HG02885 (cell line): Measurements from ENCODE around the gene ACSF2.

Source experiments
- ATAC-seq: cut with Tn5 transposase; IDR thresholded peaks from one replicate; pipeline ENCODE4 v1.9.1; 2021; ENCODE audit warnings: mild to moderate bottlenecking; ENCODE audit not compliant: unreplicated experiment, poor library complexity

Gene ACSF2

GRCh38 chr17:50432125-50432762 is 6.2 kb downstream of the ACSF2 start:
- no peak for ATAC-seq

GRCh38 chr17:50437409-50437808 is 11.4 kb downstream of the ACSF2 start:
- ATAC-seq = no peak

- no peak for ATAC-seq
Observed at GRCh38 chr17:50439008-50439407, 13.0 kb downstream of the ACSF2 start.

DNA sequence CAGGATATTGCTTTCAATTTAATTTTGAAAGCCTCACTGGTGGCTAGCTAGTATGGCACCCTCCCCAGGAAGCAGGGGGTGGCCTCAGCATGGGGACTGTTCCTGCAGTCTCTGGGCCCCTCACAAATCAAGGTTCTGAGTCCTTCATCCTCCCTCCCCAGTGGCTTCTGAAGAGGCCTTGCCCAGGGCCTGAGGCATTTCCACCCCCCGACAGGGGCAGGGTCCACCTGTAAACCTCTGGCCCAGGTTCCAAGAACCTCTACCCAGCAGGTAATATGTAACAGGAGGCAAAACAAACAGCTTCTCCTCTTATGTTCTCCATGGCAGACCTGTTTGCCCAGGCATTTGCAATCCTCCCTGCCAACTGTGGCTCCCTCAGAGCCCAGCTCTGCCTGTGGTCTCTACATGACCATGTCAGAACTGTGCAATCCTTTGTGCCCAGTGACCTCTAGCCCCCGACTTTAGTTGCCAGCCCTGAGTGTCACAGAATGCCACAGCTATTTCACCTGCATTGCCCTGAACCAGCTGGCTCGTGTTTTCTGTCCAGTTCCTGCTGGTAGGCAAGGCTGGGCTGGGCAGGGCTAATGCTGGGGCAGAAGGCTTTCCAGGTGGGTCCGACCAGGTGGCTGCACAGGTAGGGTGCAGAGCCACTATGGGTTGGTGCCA is 14.3 kb downstream of the ACSF2 start:
- ATAC-seq = no peak

DNA sequence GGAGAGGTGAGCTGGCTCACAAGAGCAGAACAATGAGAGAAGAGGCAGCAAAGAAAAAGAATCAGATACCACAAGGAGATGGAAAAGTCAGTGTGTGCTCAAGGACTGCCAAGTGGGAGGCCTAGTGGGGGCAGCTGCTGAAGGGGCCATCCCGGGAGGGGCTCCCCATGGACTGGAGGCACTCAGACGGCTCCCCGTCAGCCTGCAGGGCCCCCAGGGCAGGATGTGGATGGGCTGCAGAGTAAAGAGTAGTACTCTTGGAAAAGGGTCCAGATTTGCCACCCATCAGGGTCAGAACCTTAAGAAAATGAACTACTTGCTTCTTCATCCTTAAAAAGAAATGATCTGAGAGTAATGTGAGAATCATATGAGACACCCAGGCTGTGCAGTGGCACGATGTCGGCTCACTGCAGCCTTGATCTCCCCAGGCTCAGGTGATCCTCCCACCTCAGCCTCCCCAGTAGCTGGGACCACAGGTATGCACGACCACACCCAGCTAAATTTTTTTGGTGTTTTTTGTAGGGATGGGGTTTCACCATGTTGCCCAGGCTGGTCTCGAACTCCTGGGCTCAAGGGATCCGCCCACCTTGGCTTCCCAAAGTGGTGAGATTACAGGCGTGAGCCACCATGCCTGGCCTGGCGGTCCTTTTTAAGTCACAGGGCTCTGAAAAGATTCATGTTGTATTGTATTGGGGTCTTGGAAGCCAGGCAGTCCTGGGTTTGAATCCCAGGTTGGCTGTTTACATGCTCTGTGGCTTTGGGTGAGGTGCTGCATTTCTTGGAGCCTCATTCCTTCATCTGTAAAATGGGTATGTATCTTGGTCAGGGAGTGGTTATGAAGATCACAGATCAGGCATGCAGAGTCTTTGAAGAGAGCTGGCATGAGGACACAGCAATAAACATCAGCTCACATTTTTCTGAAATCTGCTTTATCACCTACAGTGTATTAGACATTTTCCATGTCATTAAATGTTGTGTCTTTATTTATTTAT is 15.1 kb downstream of the ACSF2 start:
- ATAC-seq = no peak

GRCh38 chr17:50443505-50443974 is 17.5 kb downstream of the ACSF2 start:
- ATAC-seq = no peak

DNA sequence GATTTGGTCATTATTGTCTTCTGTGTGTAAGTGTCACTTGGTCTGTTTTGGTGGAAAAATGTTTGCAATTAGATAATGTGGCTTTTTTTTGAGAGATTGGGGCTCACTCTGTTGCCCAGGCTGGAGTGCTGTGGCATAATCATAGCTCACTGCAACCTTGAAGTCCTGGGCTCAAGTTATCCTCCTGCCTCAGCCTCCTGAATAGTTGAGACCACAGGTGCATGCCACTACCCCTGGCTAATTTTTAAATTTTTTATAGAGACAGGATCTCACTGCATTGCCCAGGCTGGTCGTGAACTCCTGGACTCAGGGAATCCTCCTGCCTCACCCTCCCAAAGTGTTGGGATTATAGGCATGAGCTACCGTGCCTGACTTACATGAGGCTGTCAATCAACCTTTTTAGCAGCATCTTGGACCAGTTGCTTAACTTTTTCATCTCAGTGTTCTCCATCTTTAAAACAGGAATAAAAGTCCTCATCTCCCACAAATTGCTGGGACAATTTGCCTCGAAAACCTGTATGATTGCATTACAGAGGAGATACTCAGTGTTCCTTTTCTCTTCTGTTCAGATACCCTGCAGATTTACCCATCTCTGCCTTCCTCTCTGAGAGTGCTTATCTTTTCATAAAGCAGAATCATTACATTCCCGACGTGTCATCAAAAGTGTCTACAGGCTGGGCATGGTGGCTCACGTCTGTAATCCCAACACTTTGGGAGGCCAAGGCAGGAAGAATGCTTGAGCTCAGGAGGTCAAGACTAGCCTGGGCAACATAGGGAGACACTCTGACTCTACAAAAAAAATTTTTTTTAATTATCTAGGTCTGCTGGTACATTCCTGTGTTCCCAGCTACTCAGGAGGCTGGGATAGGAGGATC is 19.1 kb downstream of the ACSF2 start:
- no peak for ATAC-seq

DNA sequence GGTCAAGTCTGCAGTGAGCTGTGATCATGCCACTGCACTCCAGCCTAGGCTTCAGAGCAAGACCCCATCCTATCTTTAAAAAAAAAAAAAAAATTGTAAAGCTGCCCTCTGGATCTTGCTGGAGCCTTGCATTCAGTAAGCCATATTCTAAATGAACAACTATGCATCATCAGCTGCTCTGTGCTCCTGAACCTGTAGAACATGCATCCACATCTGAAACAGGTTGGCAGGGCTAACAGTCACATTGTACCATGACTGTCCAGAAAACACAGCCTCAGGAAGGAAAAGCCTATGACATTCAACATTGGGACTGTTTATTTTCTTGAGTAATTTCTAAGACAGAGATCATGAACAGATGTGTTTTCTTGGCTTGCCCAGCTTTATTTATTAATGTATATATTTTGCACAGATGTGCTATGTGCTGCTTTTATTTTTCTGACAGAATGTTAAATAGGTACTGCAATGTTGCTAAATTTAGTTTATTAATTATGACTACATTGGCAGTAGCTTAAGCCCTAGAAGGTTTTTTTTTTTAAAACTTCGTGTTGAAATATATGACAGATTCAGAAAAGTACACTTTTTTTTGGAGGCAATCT is 19.8 kb downstream of the ACSF2 start:
- no peak for ATAC-seq

GRCh38 chr17:50447870-50448595 is 22.0 kb downstream of the ACSF2 start:
- ATAC-seq = no peak

DNA sequence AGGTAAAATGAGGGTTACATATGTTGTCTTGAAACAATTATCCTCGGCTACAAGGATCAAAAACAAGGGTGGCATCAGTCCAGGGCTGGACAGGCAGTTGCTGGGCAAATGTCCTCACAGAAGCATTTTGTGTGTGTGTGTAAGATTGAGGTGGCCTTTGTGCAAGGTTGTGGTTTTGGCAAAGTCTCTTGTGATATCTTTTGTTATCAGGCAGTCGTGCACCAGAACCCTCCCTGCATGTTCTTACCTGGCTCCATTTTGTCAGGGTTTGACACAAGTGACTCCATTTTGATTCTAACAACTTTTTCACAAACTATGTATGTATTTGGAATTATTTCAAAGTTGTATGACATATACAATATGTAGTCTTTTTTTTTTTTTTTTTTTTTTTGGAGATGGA is 22.6 kb downstream of the ACSF2 start:
- no peak for ATAC-seq

- no peak for ATAC-seq
Observed at GRCh38 chr17:50451943-50452629, 26.1 kb downstream of the ACSF2 start.

GRCh38 chr17:50452630-50453300 is 26.7 kb downstream of the ACSF2 start:
- no peak for ATAC-seq

GRCh38 chr17:50453901-50454300 is 27.9 kb downstream of the ACSF2 start:
- ATAC-seq = no peak

- no peak for ATAC-seq
Observed at GRCh38 chr17:50457621-50458020, 31.6 kb downstream of the ACSF2 start.

GRCh38 chr17:50458270-50458669 is 32.3 kb downstream of the ACSF2 start:
- ATAC-seq = no peak

- ATAC-seq = no peak
Observed at GRCh38 chr17:50458701-50459676, 33.0 kb downstream of the ACSF2 start.

- no peak for ATAC-seq
Observed at GRCh38 chr17:50459756-50460155, 33.7 kb downstream of the ACSF2 start.
